Fibroblast of upper back skin (primary cell): ENCODE measurements around the gene SLC51B.
"Not testable (repeated sequence)": the region's sequence is repeated elsewhere in the genome, so short reads cannot be mapped to it uniquely, and the experiment has no call there.

Experiments used
- DNase-seq: peaks from one replicate; pipeline ENCODE4 v3.0.0-alpha.2; 2013

Gene SLC51B

DNA sequence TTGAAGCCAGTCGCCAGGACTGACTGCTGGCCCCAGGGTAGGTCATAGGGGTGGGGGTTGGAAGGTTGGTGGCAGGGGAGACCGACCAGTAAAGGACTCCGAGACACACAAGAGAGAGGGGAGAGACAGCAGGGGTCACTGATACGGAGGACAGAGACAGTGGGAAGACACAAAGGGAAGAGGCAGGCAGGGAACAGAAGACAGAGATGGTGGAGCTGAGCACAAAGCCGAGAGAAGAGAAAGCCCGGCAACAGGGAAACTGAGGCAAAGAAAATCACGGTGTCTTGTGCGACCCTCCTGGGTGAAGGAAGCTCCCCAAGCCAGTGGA is 22.1 kb downstream of the SLC51B start:
- no peak for DNase-seq

DNA sequence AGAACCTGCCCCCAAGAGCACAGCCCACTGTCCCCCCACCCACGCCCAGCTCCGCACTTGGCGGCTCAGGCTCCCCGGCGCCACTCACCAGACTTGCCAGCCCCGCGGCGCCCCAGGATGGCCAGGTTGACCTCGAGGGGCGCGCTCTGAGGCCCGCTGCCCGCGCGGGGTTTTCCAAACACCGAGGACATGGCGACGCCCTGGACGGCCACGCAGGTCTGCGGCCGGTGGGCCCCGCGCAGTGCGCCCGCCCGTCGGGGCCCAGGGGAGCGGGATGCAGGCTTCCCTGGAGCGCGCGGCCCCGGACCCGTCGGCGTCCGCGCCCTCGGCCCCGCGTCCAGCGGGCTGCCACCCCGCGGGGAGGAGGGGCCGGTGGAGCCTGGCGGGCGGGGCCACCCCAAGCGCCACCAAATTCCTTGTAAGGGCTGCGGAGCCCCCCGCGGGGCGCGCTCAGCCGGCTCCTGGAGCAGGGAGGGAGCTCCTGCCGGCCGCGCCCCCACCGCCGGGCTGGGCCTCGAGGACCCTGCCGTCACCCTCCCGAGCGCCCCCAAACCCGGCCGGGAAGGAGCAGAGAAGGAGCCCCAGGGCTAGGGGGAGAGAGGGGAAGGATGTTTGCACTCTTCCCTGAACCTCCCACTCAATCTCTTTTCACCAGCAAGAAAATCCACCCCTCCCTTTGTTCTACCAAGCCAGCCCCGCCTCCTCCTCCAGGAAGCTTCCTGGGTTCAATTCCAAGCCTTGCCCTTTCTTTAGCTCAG is 22.6 kb downstream of the SLC51B start, which contains the start of gene RASL12:
Gene RASL12, minus strand, starts transcription at position 347 of the 758 bp plus-strand sequence. Its CDS starts 156 bp downstream, at position 191.
- no peak for DNase-seq

DNA sequence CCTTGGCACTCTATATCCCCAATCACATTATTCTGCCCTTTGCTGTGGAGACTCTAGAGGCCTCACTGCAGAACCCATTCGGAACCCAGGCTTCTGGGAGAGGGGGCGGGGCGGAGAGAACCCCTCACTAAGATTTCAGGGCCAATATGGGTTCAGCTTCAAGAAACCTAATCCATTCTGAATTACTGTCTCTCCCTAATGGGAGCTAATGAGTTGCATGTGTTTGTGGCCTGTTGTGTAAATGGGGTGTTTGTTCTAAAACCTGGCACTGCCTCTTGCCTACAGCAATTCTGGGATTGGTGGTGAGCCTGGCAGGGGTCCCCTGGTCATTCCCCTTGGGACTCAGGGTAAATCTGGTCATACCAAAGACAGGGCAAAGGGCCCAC is 23.2 kb downstream of the SLC51B start:
- DNase-seq: no peak

- DNase-seq: peak; percentile 74
Observed at GRCh38 chr15:65069179-65069578, 24.0 kb downstream of the SLC51B start.

GRCh38 chr15:65069779-65070546 is 24.8 kb downstream of the SLC51B start:
- DNase-seq: no peak

GRCh38 chr15:65071381-65071811 is 26.2 kb downstream of the SLC51B start:
- peak; percentile 32 for DNase-seq

GRCh38 chr15:65072027-65072426 is 26.8 kb downstream of the SLC51B start:
- peak; percentile 61 for DNase-seq

DNA sequence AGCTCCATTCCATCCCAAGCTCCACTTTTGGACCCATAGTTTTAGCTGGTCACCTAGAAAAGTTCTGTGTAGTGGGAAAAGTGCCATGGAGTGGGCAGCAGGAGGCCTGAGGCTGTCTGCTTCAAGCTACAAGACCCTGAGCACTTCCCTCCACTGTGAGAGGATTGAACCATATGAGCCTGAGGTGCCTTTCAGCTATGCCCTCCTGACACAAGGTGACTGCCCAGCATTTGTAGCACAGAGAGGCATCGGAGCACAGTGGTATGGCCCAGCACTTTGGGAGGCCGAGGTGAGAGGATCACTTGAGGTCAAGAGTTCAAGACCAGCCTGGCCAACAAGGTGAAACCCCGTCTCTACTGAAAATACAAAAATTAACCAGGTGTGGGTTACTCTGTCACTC is 27.4 kb downstream of the SLC51B start:
- DNase-seq: no peak

DNA sequence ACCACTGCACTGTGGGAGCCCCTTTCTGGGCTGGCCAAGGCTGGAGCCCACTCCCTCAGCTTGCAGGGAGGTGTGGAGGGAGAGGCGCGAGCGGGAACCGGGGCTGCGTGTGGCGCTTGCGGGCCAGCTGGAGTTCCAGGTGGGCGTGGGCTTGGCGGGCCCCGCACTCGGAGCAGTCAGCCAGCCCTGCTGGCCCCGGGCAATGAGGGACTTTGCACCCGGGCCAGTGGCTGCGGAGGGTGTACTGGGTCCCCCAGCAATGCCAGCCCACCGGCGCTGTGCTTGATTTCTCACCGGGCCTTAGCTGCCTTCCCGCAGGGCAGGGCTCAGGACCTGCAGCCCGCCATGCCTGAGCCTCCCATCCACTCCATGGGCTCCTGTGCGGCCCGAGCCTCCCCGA is 29.8 kb downstream of the SLC51B start:
- DNase-seq: not testable (repeated sequence)

DNA sequence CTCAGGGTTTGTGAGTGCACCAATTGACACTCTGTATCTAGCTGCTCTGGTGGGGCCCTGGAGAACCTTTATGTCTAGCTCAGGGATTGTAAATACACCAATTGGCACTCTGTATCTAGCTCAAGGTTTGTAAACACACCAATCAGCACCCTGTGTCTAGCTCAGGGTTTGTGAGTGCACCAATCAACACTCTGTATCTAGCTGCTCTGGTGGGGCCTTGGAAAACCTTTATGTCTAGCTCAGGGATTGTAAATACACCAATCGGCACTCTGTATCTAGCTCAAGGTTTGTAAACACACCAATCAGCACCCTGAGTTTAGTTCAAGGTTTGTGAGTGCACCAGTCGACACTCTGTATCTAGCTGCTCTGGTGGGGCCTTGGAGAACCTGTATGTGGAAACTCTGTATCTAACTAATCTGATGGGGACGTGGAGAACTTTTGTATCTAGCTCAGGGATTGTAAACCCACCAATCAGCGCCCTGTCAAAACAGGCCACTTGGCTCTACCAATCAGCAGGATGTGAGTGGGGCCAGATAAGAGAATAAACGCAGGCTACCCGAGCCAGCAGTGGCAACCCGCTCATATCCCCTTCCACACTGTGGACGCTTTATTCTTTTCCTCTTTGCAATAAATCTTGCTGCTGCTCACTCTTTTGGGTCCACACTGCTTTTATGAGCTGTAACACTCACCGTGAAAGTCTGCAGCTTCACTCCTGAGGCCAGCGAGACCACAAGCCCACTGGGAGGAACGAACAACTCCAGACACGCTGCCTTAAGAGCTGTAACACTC is 30.6 kb downstream of the SLC51B start:
- DNase-seq: not testable (repeated sequence)

DNA sequence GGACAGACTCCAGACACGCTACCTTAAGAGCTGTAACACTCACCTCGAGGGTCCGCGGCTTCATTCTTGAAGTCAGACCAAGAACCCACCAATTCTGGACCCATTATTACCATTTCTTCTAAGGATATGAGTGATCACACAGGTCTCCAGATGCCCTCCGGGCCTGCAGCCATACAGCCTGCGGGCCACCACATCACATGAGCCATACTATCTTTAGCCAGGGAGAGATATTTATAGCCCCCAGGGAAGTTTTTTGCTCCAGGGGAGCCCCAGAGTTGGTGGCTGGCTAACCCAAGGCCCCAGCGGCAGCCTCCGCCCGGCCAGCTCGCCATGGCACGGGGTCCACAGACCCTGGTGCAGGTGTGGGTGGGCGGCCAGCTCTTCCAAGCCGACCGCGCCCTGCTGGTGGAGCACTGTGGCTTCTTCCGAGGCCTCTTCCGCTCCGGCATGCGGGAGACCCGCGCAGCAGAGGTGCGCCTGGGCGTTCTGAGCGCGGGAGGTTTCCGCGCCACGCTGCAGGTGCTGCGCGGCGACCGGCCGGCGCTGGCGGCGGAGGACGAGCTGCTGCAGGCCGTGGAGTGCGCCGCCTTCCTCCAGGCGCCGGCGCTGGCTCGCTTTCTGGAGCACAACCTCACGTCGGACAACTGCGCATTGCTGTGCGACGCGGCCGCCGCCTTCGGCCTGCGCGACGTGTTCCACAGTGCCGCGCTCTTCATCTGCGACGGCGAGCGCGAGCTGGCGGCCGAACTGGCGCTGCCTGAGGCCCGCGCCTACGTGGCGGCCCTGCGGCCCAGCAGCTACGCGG is 31.5 kb downstream of the SLC51B start, which contains the start of gene KBTBD13:
Gene KBTBD13, plus strand, starts transcription at position 261 of the 805 bp plus-strand sequence. Its CDS starts 70 bp downstream, at position 331.
- no peak for DNase-seq

GRCh38 chr15:65077291-65077980 is 32.2 kb downstream of the SLC51B start:
- no peak for DNase-seq

DNA sequence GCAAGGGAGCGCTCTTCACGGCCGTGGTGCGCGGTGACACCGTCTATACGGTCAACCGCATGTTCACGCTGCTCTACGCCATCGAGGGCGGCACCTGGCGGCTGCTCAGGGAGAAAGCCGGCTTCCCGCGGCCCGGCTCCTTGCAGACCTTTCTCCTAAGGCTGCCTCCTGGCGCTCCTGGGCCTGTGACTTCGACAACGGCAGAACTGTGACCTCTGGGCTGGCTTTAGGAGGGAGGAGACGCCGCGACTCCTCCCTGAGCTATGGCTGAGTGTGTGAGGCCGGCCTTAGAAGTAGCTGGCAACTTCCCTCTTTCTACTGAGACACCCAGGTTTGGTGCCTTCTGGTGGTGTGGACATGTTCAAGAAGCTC is 32.8 kb downstream of the SLC51B start:
- DNase-seq: peak; percentile 47

GRCh38 chr15:65079580-65079979 is 34.4 kb downstream of the SLC51B start:
- no peak for DNase-seq

GRCh38 chr15:65081270-65081669 is 36.1 kb downstream of the SLC51B start:
- no peak for DNase-seq

- no peak for DNase-seq
Observed at GRCh38 chr15:65081758-65082157, 36.6 kb downstream of the SLC51B start.

- no peak for DNase-seq
Observed at GRCh38 chr15:65082303-65082953, 37.2 kb downstream of the SLC51B start.

DNA sequence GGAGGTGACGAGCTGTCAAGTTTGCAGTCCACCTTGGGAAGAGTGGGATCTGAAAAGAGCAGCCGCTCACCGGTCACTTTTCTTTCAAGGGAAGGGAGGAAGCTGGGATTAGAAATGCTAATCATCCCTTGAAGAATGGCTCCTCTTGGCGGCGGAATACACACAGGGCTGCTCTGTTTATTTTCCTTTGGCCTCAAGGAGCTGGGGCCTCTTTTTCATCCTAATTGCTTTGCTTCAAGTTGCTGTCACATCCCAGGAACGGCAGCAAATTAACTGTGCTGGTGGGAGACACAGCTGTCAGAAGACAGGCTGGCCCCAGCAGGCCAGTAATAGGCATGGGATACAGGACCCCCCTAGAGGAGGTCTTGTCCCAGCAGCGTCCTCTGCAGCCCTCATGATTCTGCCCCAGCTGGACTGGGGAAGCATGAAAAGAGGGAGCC is 38.1 kb downstream of the SLC51B start:
- peak; percentile 23 for DNase-seq

DNA sequence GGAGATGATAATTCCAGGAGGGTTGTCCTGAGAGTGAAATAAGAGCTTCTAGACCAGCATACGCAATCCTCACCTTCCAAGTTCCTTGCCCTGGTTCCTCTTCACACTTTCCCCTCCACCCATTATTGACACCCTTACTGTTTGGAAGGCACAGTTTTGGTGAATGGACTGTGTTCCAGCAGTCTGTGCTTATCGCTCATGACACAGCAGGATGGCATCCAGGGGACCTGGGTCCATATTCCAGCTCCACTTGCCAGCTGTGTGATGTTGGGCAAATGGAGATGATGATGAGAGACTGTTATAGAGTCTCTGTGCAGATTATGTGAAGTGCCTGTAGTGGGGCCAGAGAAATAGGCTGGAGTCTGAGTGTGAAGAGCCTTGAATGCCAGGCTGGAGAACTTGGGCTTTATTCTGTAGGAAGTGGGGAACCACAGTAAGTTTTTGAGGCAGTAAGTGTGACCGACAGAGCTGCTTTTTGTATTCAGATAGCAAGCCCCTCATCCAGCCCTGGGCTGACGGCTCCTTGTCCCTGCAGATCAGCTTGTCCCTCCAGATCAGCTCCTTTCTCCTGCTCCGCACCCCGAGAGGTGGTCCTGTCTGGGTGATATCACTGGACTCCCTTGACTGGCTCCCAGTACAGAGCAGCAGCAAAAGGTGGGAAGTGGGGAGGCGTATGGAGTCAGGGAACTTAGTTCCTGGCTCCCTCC is 39.5 kb downstream of the SLC51B start:
- DNase-seq: no peak

- no peak for DNase-seq
Observed at GRCh38 chr15:65085207-65085753, 40.1 kb downstream of the SLC51B start.
